ENCODE data around the gene C3orf70.

Gene C3orf70

DNA sequence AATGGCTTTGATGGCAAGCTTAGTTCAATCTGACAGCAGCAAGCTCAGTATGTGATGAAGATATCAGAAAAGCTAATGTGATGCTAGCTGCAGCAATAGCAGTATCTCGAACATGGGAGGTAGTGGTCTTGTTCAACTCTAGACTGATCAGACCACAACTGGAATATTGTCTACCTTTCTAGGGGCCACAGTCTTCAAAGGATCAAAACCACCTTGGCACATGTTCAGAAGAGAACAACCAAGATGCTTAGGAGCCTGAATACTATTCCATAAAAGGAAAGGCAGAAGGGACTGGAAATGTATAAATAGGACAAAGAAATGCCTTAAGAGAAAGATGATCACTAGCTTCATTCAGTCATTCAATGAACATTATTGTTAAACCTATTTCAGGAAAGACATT is 2.3 kb downstream of the C3orf70 start:
- no peak overlapping the region for H3K27ac ChIP-seq
- TF ChIP-seq, protein P1, sequence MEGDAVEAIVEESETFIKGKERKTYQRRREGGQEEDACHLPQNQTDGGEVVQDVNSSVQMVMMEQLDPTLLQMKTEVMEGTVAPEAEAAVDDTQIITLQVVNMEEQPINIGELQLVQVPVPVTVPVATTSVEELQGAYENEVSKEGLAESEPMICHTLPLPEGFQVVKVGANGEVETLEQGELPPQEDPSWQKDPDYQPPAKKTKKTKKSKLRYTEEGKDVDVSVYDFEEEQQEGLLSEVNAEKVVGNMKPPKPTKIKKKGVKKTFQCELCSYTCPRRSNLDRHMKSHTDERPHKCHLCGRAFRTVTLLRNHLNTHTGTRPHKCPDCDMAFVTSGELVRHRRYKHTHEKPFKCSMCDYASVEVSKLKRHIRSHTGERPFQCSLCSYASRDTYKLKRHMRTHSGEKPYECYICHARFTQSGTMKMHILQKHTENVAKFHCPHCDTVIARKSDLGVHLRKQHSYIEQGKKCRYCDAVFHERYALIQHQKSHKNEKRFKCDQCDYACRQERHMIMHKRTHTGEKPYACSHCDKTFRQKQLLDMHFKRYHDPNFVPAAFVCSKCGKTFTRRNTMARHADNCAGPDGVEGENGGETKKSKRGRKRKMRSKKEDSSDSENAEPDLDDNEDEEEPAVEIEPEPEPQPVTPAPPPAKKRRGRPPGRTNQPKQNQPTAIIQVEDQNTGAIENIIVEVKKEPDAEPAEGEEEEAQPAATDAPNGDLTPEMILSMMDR (conservative IDR thresholded peaks at IDR 0.05) = no peak

DNA sequence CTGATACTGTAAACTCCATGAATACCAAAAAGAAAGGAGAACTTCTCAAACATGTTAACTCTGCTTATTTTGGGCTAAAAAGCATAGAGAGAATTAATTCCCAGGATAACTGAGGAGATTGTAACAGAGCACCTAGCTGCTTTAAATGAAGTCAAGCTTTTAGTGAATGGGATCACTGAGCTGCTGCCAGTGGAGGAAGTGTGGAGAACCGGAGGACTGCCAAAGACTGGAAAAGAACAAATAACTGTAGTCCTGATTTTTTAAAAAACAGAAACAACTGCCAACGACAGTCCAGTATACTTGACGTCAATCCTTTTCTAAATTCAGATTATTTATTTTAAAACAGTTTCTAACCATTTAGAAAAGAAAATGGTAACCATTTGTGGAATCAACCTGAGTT is 3.3 kb downstream of the C3orf70 start:
- no peak overlapping the region for H3K27ac ChIP-seq
- TF ChIP-seq, protein P1 (conservative IDR thresholded peaks at IDR 0.05) = no peak

DNA sequence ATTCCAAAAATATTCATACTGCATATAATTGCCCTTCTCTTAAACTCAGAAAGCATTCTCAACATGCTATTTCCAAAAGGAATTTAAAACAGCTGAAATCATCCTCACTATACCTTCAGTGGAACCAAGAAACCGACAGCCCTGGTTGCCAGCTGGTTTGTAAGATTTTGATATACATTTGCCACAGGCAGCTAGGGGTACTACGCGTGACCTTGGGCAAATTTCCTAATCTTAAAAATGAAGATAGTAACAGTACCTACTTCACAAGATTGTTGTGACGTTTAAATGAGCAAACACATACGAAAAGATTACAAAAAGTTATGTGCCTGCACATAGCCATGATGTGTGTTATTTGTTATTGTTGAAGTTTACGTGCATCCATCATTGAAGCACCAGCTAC is 7.3 kb downstream of the C3orf70 start:
- TF ChIP-seq, protein P1 (conservative IDR thresholded peaks at IDR 0.05) = no peak
- H3K27ac ChIP-seq = no peak overlapping the region

DNA sequence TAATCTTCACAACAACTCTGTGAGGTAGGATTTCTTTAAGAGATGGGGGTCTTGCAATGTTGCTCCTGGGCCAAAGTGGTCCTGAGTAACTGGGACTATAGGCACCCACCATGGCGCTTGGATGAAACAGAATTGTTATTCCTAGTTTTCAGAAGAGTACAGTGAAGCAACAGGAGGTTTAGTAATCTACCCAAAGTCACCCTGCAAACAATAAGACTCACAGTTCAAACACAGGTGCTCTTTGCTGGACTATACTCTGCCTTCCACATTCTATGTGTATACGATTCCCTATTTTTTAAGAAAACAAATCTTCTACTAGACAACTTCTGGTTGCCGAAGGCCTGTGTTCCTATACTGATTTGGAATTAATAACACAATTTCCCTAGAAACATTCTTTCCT is 8.1 kb downstream of the C3orf70 start:
- H3K27ac ChIP-seq = 0 out of 2 replicates have a peak overlapping the region, but pooled peaks have one; percentile 10
- TF ChIP-seq, protein P1 (conservative IDR thresholded peaks at IDR 0.05) = no peak

DNA sequence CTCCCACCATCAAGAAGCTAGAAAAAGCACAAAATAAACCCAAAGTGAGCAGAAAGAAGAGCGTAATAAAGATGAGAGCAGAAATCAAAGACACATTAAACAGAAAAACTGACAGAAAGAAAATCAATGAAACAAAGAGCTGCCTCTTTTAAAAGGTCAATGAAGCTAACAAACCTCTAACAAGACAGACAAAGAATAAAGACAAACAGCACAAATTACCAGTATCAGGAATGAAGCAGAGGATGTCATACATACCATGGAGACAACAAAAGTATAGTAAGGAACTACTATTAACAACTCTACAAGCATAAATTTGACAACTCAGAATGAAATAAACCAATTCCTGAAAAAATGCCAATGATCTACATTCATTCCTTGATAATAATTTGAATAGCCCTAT is 15.0 kb downstream of the C3orf70 start:
- H3K27ac ChIP-seq = no peak overlapping the region
- TF ChIP-seq, protein P1 (conservative IDR thresholded peaks at IDR 0.05) = no peak

DNA sequence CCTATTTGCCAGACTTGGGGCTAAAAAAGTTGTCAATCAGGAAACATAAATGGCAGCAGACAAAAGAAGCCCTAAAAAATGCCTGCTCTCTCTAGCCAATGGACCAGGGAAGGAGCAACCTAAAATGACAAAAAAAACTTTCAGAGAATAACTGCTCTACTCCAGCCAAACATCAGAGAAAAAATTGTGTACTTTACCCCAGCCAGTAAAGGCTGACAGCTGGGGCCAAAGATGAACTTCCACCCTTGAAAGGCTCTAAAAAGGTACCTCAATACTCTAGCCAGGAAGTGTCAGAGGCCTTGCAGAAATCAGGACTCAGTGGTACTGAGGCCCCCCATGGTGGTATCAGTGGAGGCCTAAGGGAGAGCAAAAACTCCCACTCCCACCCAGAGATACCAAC is 18.4 kb downstream of the C3orf70 start:
- TF ChIP-seq, protein P1 (conservative IDR thresholded peaks at IDR 0.05) = no peak
- H3K27ac ChIP-seq = no peak overlapping the region

DNA sequence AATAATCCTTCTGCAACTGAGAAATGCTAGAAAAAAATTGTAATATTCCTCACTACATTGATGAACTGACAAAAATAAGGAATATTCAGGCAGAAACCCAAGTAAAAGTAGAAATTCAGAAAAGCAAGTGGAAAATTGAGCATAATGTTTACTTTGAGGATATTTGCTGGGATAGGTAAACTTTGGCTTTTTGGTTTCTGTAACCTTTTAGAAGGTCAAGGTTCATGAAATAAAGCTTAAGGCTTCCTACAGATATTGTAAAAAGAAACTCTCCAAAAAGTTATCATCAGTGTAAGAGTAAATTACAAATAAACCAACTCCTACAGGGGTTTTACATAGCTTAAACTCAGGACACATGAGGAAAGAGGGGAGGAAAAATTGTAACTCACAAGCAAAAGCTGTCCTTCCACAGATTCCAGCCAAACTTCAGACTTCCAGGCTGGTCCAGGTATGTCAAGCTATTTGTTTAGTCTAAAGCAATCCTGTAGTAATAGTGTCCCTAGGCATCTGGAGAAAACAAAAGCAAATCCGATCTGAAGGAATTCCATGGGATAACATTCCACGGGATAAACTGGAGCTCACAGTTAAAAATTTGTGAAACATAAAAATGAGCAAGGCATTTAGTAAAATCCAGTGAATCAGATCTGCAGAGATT is 21.1 kb downstream of the C3orf70 start:
- TF ChIP-seq, protein P1 (conservative IDR thresholded peaks at IDR 0.05) = no peak
- no peak overlapping the region for H3K27ac ChIP-seq

All from VCaP (cell line).